ENCODE measurements around the gene MAB21L3.

DNA sequence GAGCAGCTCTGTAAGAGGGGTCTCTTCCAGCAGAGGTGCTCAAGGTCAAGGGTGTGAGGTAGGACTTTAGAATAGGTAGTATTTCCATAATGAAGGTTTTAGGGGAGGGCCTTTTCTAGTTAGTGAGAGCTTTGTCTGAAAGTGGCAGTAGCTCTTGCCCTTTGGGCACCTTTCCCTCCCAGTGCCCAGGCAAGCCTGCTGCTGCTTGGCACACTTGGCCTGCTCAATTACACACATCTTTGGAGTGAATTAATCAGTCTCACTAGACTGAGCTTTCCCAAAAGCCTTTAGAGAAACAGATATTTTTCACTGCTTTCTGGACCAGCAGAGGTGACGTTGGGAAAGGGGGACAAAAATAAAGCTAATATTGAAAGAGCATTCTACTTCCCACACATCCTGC lies 48.0 kb downstream of the MAB21L3 start:
- no peak for TF ChIP-seq EZH2phosphoT487 (IDR thresholded peaks at IDR 0.05; ENCODE audit: borderline replicate concordance, low read length)
- no peak for TF ChIP-seq EZH2 (IDR thresholded peaks at IDR 0.05; ENCODE audit: low read length, unreplicated experiment)
- TF ChIP-seq CTCF (conservative IDR thresholded peaks at IDR 0.05; ENCODE audit: low read depth, low read length) = no peak

Data from PC-3 (cell line).